ENCODE results near the gene TRAF3.

The TRAF3 gene

DNA sequence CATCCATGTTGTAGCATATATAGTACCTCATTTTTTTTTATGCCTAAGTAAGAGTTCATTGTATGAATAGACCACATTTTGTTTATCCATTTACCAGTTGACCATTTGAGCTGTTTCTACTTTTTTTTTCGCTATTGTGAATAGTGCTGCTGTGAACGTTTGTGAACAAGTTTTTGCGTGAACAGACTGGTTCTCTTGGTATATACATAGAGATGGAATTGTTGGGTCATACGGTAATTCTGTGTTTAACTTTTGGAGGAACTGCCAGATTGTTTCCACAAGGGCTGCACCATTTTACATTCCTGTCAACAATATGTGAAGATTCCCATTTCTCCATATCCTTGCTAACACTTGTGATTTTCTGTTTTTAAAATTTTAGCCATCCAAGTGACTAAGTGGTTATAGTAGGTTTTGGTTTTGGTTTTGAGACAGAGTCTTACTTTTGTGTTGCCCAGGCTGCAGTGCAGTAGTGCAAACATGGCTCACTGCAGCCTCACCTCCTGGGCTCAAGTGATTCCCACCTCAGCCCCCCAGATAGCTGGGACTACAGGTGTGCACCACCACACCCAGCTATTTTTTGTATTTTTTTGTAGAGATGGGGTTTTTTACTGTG lies 76.9 kb downstream of the TRAF3 start:
- Histone ChIP-seq H3K79me2 (ENCODE audit: control insufficient read depth, insufficient read depth, low read length) (no peaks in the 10 kb centered on the region), H2BK5ac (ENCODE audit: low read length) (no peak overlapping the region), H3K18ac (ENCODE audit: low read length) (no peak overlapping the region), H2BK15ac (replicated peaks; ENCODE audit: low read depth) (no peak overlapping the region), H3K36me3 (ENCODE audit: control insufficient read depth, insufficient read depth, low read length) (no peaks in the 10 kb centered on the region), H4K5ac (ENCODE audit: low read length) (no peak overlapping the region), H3K4me1 (ENCODE audit: control insufficient read depth, low read depth, low read length) (no peaks in the 10 kb centered on the region), H2BK120ac (ENCODE audit: low read depth, low read length) (no peak overlapping the region), H3K79me1 (ENCODE audit: low read length) (no peaks in the 10 kb centered on the region), H3K4ac (ENCODE audit: low read depth, low read length) (no peak overlapping the region), H3K27ac (ENCODE audit: low read depth, low read length) (no peak overlapping the region), H3K4me2 (ENCODE audit: low read length) (no peak overlapping the region), H3K56ac (ENCODE audit: low read length) (no peak overlapping the region), H3K23ac (ENCODE audit: low read length) (no peak overlapping the region), H3K27me3 (ENCODE audit: insufficient read depth, low read length, poor library complexity) (no peaks in the 10 kb centered on the region), H3K4me3 (ENCODE audit: low read length) (no peak overlapping the region), H4K8ac (ENCODE audit: low read depth, low read length) (no peak overlapping the region), H2AK5ac (ENCODE audit: low read length) (no peak overlapping the region), H3K9ac (ENCODE audit: low read length) (no peak overlapping the region)
- no CpG with 5 or more reads among the region's 4 CpGs for WGBS (ENCODE audit: extremely low coverage, insufficient coverage, low lambda C conversion rate)
- no peak for DNase-seq

DNA sequence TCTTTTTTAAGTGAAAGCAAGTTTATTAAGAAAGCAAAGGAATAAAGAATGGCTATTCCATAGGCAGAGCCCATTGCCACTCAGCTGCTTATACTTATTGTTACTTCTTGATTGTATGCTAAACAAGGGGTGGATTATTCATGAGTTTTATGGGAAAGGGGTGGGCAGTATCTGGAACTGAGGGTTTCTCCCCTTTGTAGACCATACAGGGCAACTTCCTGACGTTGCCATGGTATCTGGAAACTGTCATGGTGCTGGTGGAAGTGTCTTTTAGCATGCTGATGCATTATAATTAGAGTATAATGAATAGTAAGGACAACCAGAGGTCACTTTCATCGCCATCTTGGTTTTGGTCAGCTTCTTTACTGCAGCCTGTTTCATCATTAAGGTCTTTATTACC lies 78.9 kb downstream of the TRAF3 start:
- DNase-seq: no peak
- no peak overlapping the region for H3K4ac ChIP-seq (ENCODE audit: low read depth, low read length)
- no peak overlapping the region for H3K56ac ChIP-seq (ENCODE audit: low read length)
- no peak overlapping the region for H2AK5ac ChIP-seq (ENCODE audit: low read length)
- no peak overlapping the region for H3K4me2 ChIP-seq (ENCODE audit: low read length)
- no peaks in the 10 kb centered on the region for H3K79me1 ChIP-seq (ENCODE audit: low read length)
- no peak overlapping the region for H4K5ac ChIP-seq (ENCODE audit: low read length)
- no peak overlapping the region for H3K4me3 ChIP-seq (ENCODE audit: low read length)
- no peak overlapping the region for H3K9ac ChIP-seq (ENCODE audit: low read length)
- no peak overlapping the region for H2BK120ac ChIP-seq (ENCODE audit: low read depth, low read length)
- H3K23ac ChIP-seq (ENCODE audit: low read length): no peak overlapping the region
- H3K4me1 ChIP-seq (ENCODE audit: control insufficient read depth, low read depth, low read length): no peaks in the 10 kb centered on the region
- H3K36me3 ChIP-seq (ENCODE audit: control insufficient read depth, insufficient read depth, low read length): no peaks in the 10 kb centered on the region
- no peak overlapping the region for H3K27ac ChIP-seq (ENCODE audit: low read depth, low read length)
- H2BK5ac ChIP-seq (ENCODE audit: low read length): no peak overlapping the region
- no peaks in the 10 kb centered on the region for H3K27me3 ChIP-seq (ENCODE audit: insufficient read depth, low read length, poor library complexity)
- H2BK15ac ChIP-seq (replicated peaks; ENCODE audit: low read depth): no peak overlapping the region
- no CpG with 5 or more reads among the region's 2 CpGs for WGBS (ENCODE audit: extremely low coverage, insufficient coverage, low lambda C conversion rate)
- H4K8ac ChIP-seq (ENCODE audit: low read depth, low read length): no peak overlapping the region
- no peak overlapping the region for H3K18ac ChIP-seq (ENCODE audit: low read length)
- H3K79me2 ChIP-seq (ENCODE audit: control insufficient read depth, insufficient read depth, low read length): no peaks in the 10 kb centered on the region

DNA sequence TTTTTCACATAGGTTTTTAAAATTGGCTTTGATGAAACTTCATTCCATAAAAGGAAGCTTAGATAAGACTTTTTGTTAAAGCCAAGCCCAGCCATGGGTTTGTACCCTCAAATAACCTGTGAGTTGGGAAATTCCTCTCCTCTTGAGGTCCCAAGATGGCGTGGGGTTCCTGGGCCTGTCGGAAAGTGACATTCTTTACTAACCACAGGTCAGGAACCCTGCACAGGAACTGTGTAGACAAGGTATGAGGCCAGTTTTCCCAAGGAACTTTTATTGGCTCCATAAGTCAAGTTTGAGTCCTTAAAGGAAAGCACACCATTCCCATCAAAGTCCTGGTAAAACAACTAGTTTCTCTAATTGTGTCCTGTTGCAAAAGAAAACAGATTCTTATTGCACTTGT lies 80.2 kb downstream of the TRAF3 start:
- H4K5ac ChIP-seq (ENCODE audit: low read length): no peak overlapping the region
- no peak overlapping the region for H2BK15ac ChIP-seq (replicated peaks; ENCODE audit: low read depth)
- no peak overlapping the region for H3K56ac ChIP-seq (ENCODE audit: low read length)
- no peak overlapping the region for H3K4ac ChIP-seq (ENCODE audit: low read depth, low read length)
- H2AK5ac ChIP-seq (ENCODE audit: low read length): no peak overlapping the region
- H2BK120ac ChIP-seq (ENCODE audit: low read depth, low read length): no peak overlapping the region
- no peaks in the 10 kb centered on the region for H3K27me3 ChIP-seq (ENCODE audit: insufficient read depth, low read length, poor library complexity)
- H3K4me2 ChIP-seq (ENCODE audit: low read length): no peak overlapping the region
- H3K79me1 ChIP-seq (ENCODE audit: low read length): no peaks in the 10 kb centered on the region
- H3K27ac ChIP-seq (ENCODE audit: low read depth, low read length): no peak overlapping the region
- no peaks in the 10 kb centered on the region for H3K4me1 ChIP-seq (ENCODE audit: control insufficient read depth, low read depth, low read length)
- H4K8ac ChIP-seq (ENCODE audit: low read depth, low read length): no peak overlapping the region
- H3K18ac ChIP-seq (ENCODE audit: low read length): no peak overlapping the region
- H3K79me2 ChIP-seq (ENCODE audit: control insufficient read depth, insufficient read depth, low read length): no peaks in the 10 kb centered on the region
- no peak overlapping the region for H3K23ac ChIP-seq (ENCODE audit: low read length)
- no peak for DNase-seq
- H3K36me3 ChIP-seq (ENCODE audit: control insufficient read depth, insufficient read depth, low read length): no peaks in the 10 kb centered on the region
- WGBS (ENCODE audit: extremely low coverage, insufficient coverage, low lambda C conversion rate): no CpG with 5 or more reads among the region's 2 CpGs
- no peak overlapping the region for H2BK5ac ChIP-seq (ENCODE audit: low read length)
- H3K9ac ChIP-seq (ENCODE audit: low read length): no peak overlapping the region
- no peak overlapping the region for H3K4me3 ChIP-seq (ENCODE audit: low read length)

DNA sequence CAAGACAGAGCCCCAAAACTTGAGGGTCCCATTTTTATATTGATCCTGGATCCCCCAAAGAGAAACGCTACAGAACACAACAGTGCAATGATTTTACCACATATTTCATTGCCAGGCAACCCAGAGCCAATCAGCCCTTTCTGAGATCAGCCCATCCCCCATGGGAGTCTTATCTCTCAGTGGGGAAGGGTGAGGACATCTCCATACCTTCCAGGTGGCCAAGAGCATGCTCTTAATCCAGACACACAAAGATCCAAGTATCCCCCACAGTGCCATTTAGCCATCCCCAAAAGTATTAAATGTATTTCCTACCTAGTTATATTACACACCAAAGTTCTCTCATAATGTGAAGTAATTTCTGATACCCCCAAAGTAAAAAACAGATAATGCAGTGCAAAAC lies 82.7 kb downstream of the TRAF3 start:
- Histone ChIP-seq H2BK5ac (ENCODE audit: low read length) (no peak overlapping the region), H3K23ac (ENCODE audit: low read length) (no peak overlapping the region), H3K79me1 (ENCODE audit: low read length) (no peaks in the 10 kb centered on the region), H3K9ac (ENCODE audit: low read length) (no peak overlapping the region), H3K4me2 (ENCODE audit: low read length) (no peak overlapping the region), H3K27ac (ENCODE audit: low read depth, low read length) (no peak overlapping the region), H3K27me3 (ENCODE audit: insufficient read depth, low read length, poor library complexity) (no peaks in the 10 kb centered on the region), H2BK15ac (replicated peaks; ENCODE audit: low read depth) (no peak overlapping the region), H3K36me3 (ENCODE audit: control insufficient read depth, insufficient read depth, low read length) (no peaks in the 10 kb centered on the region), H4K8ac (ENCODE audit: low read depth, low read length) (no peak overlapping the region), H4K5ac (ENCODE audit: low read length) (no peak overlapping the region), H2BK120ac (ENCODE audit: low read depth, low read length) (no peak overlapping the region), H3K4ac (ENCODE audit: low read depth, low read length) (no peak overlapping the region), H3K18ac (ENCODE audit: low read length) (no peak overlapping the region), H3K56ac (ENCODE audit: low read length) (no peak overlapping the region), H3K4me3 (ENCODE audit: low read length) (no peak overlapping the region), H3K79me2 (ENCODE audit: control insufficient read depth, insufficient read depth, low read length) (no peaks in the 10 kb centered on the region), H2AK5ac (ENCODE audit: low read length) (no peak overlapping the region), H3K4me1 (ENCODE audit: control insufficient read depth, low read depth, low read length) (no peaks in the 10 kb centered on the region)
- no peak for DNase-seq
- WGBS (ENCODE audit: extremely low coverage, insufficient coverage, low lambda C conversion rate): no CpG with 5 or more reads among the region's 1 CpG

DNA sequence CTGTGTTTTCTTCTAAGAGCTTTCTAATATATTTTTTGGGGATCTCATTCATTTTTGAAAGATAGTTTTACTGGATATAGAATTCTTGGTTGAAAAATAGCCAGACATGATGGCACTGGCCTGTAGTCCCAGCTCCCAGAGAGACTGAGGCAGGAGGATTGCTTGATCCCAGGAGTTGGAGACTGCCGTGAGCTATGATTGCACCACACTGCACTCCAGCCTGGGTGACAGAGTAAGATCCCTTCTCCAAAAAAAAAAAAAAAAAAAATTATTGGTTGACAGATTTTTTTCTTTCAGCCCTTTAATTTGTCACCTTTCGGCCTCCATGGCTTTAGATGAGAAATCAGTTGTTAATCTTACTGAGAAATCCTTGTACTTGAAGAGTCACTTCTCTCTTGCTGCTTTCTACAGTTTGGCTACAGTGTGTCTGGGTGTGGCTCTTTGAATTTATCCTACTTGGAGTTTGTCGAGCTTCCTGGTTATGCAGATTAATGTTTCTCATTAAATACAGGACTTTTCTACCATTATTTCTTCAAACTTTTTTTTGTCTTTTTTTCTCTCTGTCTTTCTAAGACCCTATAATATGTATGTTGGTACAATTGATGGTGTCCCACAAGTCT lies 85.0 kb downstream of the TRAF3 start:
- DNase-seq: no peak
- no peak overlapping the region for H3K27ac ChIP-seq (ENCODE audit: low read depth, low read length)
- H3K4me3 ChIP-seq (ENCODE audit: low read length): no peak overlapping the region
- no peaks in the 10 kb centered on the region for H3K27me3 ChIP-seq (ENCODE audit: insufficient read depth, low read length, poor library complexity)
- no peak overlapping the region for H3K23ac ChIP-seq (ENCODE audit: low read length)
- no peak overlapping the region for H2AK5ac ChIP-seq (ENCODE audit: low read length)
- H3K9ac ChIP-seq (ENCODE audit: low read length): no peak overlapping the region
- H3K36me3 ChIP-seq (ENCODE audit: control insufficient read depth, insufficient read depth, low read length): no peaks in the 10 kb centered on the region
- H2BK5ac ChIP-seq (ENCODE audit: low read length): no peak overlapping the region
- no peak overlapping the region for H4K5ac ChIP-seq (ENCODE audit: low read length)
- no peaks in the 10 kb centered on the region for H3K79me1 ChIP-seq (ENCODE audit: low read length)
- no peak overlapping the region for H3K4me2 ChIP-seq (ENCODE audit: low read length)
- no peak overlapping the region for H3K18ac ChIP-seq (ENCODE audit: low read length)
- no peak overlapping the region for H2BK15ac ChIP-seq (replicated peaks; ENCODE audit: low read depth)
- H3K4ac ChIP-seq (ENCODE audit: low read depth, low read length): no peak overlapping the region
- no peaks in the 10 kb centered on the region for H3K79me2 ChIP-seq (ENCODE audit: control insufficient read depth, insufficient read depth, low read length)
- no CpG with 5 or more reads among the region's 3 CpGs for WGBS (ENCODE audit: extremely low coverage, insufficient coverage, low lambda C conversion rate)
- no peak overlapping the region for H2BK120ac ChIP-seq (ENCODE audit: low read depth, low read length)
- no peak overlapping the region for H3K56ac ChIP-seq (ENCODE audit: low read length)
- no peaks in the 10 kb centered on the region for H3K4me1 ChIP-seq (ENCODE audit: control insufficient read depth, low read depth, low read length)
- H4K8ac ChIP-seq (ENCODE audit: low read depth, low read length): no peak overlapping the region

DNA sequence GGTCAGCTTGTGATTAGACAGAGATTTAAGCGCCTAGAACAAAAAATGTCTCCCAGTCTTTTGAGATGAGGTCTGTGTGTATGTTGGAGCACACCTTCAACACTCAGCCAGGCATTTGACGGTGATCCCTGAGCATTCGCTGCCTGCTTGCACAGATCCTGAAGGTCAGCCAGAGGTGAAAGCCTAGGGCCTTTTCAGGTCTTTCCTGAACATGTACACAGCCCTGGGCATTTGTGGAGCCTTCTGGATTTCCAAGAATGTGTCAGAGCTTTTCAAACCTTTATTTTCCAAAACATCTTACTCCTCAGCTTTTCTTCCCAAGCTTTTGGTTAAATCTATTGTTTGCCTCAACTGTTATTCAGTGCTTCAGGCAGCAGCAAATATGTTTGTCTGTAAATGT lies 86.1 kb downstream of the TRAF3 start:
- no peak overlapping the region for H2AK5ac ChIP-seq (ENCODE audit: low read length)
- no peak overlapping the region for H3K4ac ChIP-seq (ENCODE audit: low read depth, low read length)
- no peak overlapping the region for H2BK120ac ChIP-seq (ENCODE audit: low read depth, low read length)
- H3K36me3 ChIP-seq (ENCODE audit: control insufficient read depth, insufficient read depth, low read length): no peaks in the 10 kb centered on the region
- H3K4me1 ChIP-seq (ENCODE audit: control insufficient read depth, low read depth, low read length): no peaks in the 10 kb centered on the region
- H2BK5ac ChIP-seq (ENCODE audit: low read length): no peak overlapping the region
- no CpG with 5 or more reads among the region's 3 CpGs for WGBS (ENCODE audit: extremely low coverage, insufficient coverage, low lambda C conversion rate)
- no peak overlapping the region for H3K56ac ChIP-seq (ENCODE audit: low read length)
- no peak overlapping the region for H3K27ac ChIP-seq (ENCODE audit: low read depth, low read length)
- no peak overlapping the region for H3K9ac ChIP-seq (ENCODE audit: low read length)
- H2BK15ac ChIP-seq (replicated peaks; ENCODE audit: low read depth): no peak overlapping the region
- no peak overlapping the region for H4K8ac ChIP-seq (ENCODE audit: low read depth, low read length)
- no peaks in the 10 kb centered on the region for H3K79me1 ChIP-seq (ENCODE audit: low read length)
- no peak overlapping the region for H3K18ac ChIP-seq (ENCODE audit: low read length)
- H3K4me2 ChIP-seq (ENCODE audit: low read length): no peak overlapping the region
- no peaks in the 10 kb centered on the region for H3K79me2 ChIP-seq (ENCODE audit: control insufficient read depth, insufficient read depth, low read length)
- DNase-seq: no peak
- H3K23ac ChIP-seq (ENCODE audit: low read length): no peak overlapping the region
- no peaks in the 10 kb centered on the region for H3K27me3 ChIP-seq (ENCODE audit: insufficient read depth, low read length, poor library complexity)
- no peak overlapping the region for H4K5ac ChIP-seq (ENCODE audit: low read length)
- no peak overlapping the region for H3K4me3 ChIP-seq (ENCODE audit: low read length)
